K562 (cell line): Measurements from ENCODE around the gene CNTN2. TPM values are rescaled to one million over a fixed set of nuclear protein-coding genes. Genes with fewer than 3 reads are reported as not detected.

Experiments
- ATAC-seq: fragments of 200-7000 bp; cut with Tn5 transposase; 3 replicates; pipeline ENCODE4 v1.9.1; 2020; ENCODE audit warnings: moderate library complexity
- BruUV-seq: library from RNA; stranded (reverse); fragments of 400-500 nt; replicated peaks from 2 replicates; lab custom pipeline; 2021; lab: Mats Ljungman, UMichigan
- CTCF ChIA-PET: fragments of 300-600 bp; formaldehyde crosslinking; extraction: SDS; loops from one replicate; lab custom pipeline; 2021; ENCODE audit warnings: low intra/inter-chr PET ratio; lab: Yijun Ruan, JAX
- POLR2A ChIA-PET: fragments of 300-600, 350-650 bp; sonication (Branson Sonifier 250); formaldehyde crosslinking; extraction: SDS; loops from one replicate; lab custom pipeline; 2021; ENCODE audit warnings: antibody characterized with exemption, inconsistent platforms; lab: Yijun Ruan, JAX
- DNase-seq, 4 experiments: peaks; one replicate each; pipeline versions ENCODE4 v3.0.0 to v3.0.0-alpha.2; 2011 to 2018; ENCODE audit warnings: low spot score in 3 of 4, mixed read lengths in 3 of 4; ENCODE audit errors: extremely low read depth in 1 of 4
- FAIRE-seq: peaks from 2 replicates; lab custom pipeline; 2011; peaks lifted over from hg19 to GRCh38; lab: Jason Lieb, UNC
- H2AFZ ChIP-seq: 2 replicates; pipeline ENCODE4 v1.6.0; 2011; ENCODE audit warnings: low read depth, low read length, control low read depth, inconsistent platforms
- H3K27ac ChIP-seq: fragments of 200-600 bp; 3 replicates; pipeline ENCODE4 v1.8.0; 2011; ENCODE audit warnings: low read depth, mild to moderate bottlenecking, control low read depth, inconsistent platforms, low read length, moderate library complexity, mixed read lengths; ENCODE audit errors: extremely low read depth
- H3K27me3 ChIP-seq, 2 experiments: fragments of 300-600 bp in 1 of 2; 2 replicates in 1 of 2; 3 replicates in 1 of 2; pipeline versions ENCODE4 v1.6.0 to v1.8.0; 2011; ENCODE audit warnings: inconsistent platforms in 2 of 2, low read length in 2 of 2, mild to moderate bottlenecking in 1 of 2, mixed read lengths in 1 of 2, moderate library complexity in 1 of 2; ENCODE audit not compliant: control insufficient read depth in 2 of 2, insufficient read depth in 2 of 2
- H3K36me3 ChIP-seq: fragments of 300-600 bp; 3 replicates; pipeline ENCODE4 v1.8.0; 2011; ENCODE audit warnings: mild to moderate bottlenecking, low read length, inconsistent platforms; ENCODE audit not compliant: control insufficient read depth, insufficient read depth
- H3K4me1 ChIP-seq, 2 experiments: fragments of 200-600 bp in 1 of 2; replicated peaks in 1 of 2; 2 replicates in 1 of 2; 3 replicates in 1 of 2; pipeline versions ENCODE4 v1.5.1 to v1.8.0; 2011; ENCODE audit warnings: inconsistent platforms in 2 of 2, low read length in 2 of 2, mild to moderate bottlenecking in 1 of 2, mixed read lengths in 1 of 2, moderate library complexity in 1 of 2; ENCODE audit not compliant: control insufficient read depth in 2 of 2, insufficient read depth in 2 of 2
- H3K4me2 ChIP-seq: 2 replicates; pipeline ENCODE4 v1.6.1; 2011; ENCODE audit warnings: low read length, control low read depth, inconsistent platforms, mixed read lengths; ENCODE audit not compliant: insufficient read depth
- H3K4me3 ChIP-seq: fragments of 200-600 bp; sonication (generic), shearing (Covaris generic); 2 replicates; pipeline ENCODE4 v1.5.1; 2016; ENCODE audit warnings: control low read depth, inconsistent platforms
- H3K79me2 ChIP-seq: fragments of 200-600 bp; 3 replicates; pipeline ENCODE4 v1.8.0; 2011; ENCODE audit warnings: low read length, inconsistent platforms; ENCODE audit not compliant: control insufficient read depth, insufficient read depth
- H3K9ac ChIP-seq, 2 experiments: 2 replicates each; pipeline versions ENCODE4 v1.6.0 to v1.6.1; 2011; ENCODE audit warnings: low read depth in 2 of 2, low read length in 2 of 2, control low read depth in 1 of 2, inconsistent platforms in 1 of 2, mild to moderate bottlenecking in 1 of 2, mixed read lengths in 1 of 2; ENCODE audit not compliant: insufficient read depth in 1 of 2
- H3K9me1 ChIP-seq: one replicate; pipeline ENCODE4 v1.6.0; 2011; ENCODE audit warnings: inconsistent platforms, mild to moderate bottlenecking, low read length, moderate library complexity; ENCODE audit not compliant: control insufficient read depth, insufficient read depth
- H3K9me3 ChIP-seq: replicated peaks from 2 replicates; pipeline ENCODE4 v1.5.1; 2011; ENCODE audit warnings: low read depth, low read length, inconsistent platforms; ENCODE audit not compliant: control insufficient read depth, insufficient read depth
- H4K20me1 ChIP-seq: replicated peaks from 2 replicates; pipeline ENCODE4 v1.6.1; 2011; ENCODE audit warnings: low read length, inconsistent platforms, mixed read lengths; ENCODE audit not compliant: control insufficient read depth, insufficient read depth
- CEBPZ ChIP-seq: fragments of 150-350 bp; IDR thresholded peaks from 2 replicates; pipeline ENCODE4 v1.6.1; 2014; ENCODE audit warnings: low read depth, mild to moderate bottlenecking, low read length, borderline replicate concordance
- ELF1 ChIP-seq: fragments of 200-800 bp; sonication (Bioruptor generic); IDR thresholded peaks from 2 replicates; pipeline ENCODE4 v1.6.1; 2016; ENCODE audit warnings: missing genetic modification characterization, missing compliant biosample characterization
- MBD1 ChIP-seq: fragments of 250-450 bp; sonication (Bioruptor Pico); IDR thresholded peaks from 2 replicates; pipeline ENCODE4 v1.8.0; 2022; ENCODE audit warnings: inconsistent platforms
- PBX2 ChIP-seq, 2 experiments: IDR thresholded peaks in 1 of 2; conservative IDR thresholded peaks in 1 of 2; 2 replicates each; pipeline ENCODE4 v1.6.1; 2016; ENCODE audit warnings: low read depth in 2 of 2, mild to moderate bottlenecking in 1 of 2, missing compliant biosample characterization in 1 of 2, missing genetic modification characterization in 1 of 2, moderate library complexity in 1 of 2
- POLR3G ChIP-seq: IDR thresholded peaks from 2 replicates; pipeline ENCODE4 v1.6.1; 2011; ENCODE audit not compliant: insufficient read length, insufficient replicate concordance; ENCODE audit errors: extremely low read depth
- STAT6 ChIP-seq: sonication (generic); formaldehyde crosslinking; IDR thresholded peaks from 2 replicates; pipeline ENCODE4 v1.8.1; 2023; ENCODE audit warnings: mild to moderate bottlenecking, missing genetic modification reagents
- THAP12 ChIP-seq: fragments of 250-450 bp; sonication (Bioruptor Pico); IDR thresholded peaks from 2 replicates; pipeline ENCODE4 v1.9.0; 2021; ENCODE audit warnings: mild to moderate bottlenecking, inconsistent platforms
- WGBS: fragments of 100-300 bp; shearing (Covaris generic); methylation state at CpG from one replicate; pipeline ENCODE4 v1.1.6; 2016; ENCODE audit warnings: low coverage, mixed read lengths; ENCODE audit not compliant: insufficient coverage; ENCODE audit errors: missing lambda C conversion rate; 5-methylcytosine and 5-hydroxymethylcytosine counted together
- in situ Hi-C: fragments of 300-500 bp; cut with MboI; formaldehyde crosslinking; loops from 4 replicates; pipeline ENCODE4 v1.15.0; 2018; ENCODE audit warnings: inconsistent platforms, mixed read lengths
- intact Hi-C: fragments of 100-400 bp; cut with micrococcal nuclease; formaldehyde crosslinking; loops from 2 replicates; pipeline ENCODE4 v1.14.2; 2022
- polyA plus RNA-seq, 8 experiments: library from polyadenylated mRNA; depleted of rRNA in 4 of 8; stranded (reverse) in 5 of 8; unstranded in 3 of 8; fragments of >200 nt; fragmentation: Nextera tagmentation in 2 of 8; fragmentation: Illumina TruSeq in 1 of 8; extraction: Ambion mirVana in 2 of 8; extraction: Trizol in 1 of 8; gene quantifications; 2 replicates each; pipeline versions ENCODE4 v1.2.1 to v1.2.3, GENCODE V29; 2011 to 2014; ENCODE audit warnings: inconsistent platforms in 1 of 8, missing spikeins in 1 of 8
- total RNA-seq, 7 experiments: library from RNA; depleted of rRNA in 6 of 7; stranded (reverse); fragments of >200 nt in 6 of 7; fragmentation: Illumina TruSeq in 2 of 7; extraction: Trizol in 2 of 7; gene quantifications; 2 replicates each; pipeline versions ENCODE4 v1.2.1 to v1.2.3, GENCODE V29; 2011 to 2021; ENCODE audit warnings: low replicate concordance in 1 of 7

The CNTN2 gene
- total and polyA plus RNA-seq, 9 of the 15 experiments (the other 6 are each of a cell fraction or from before 2014, with no cell fraction given): not detected

- in situ Hi-C loops: loop anchor here (5.0 kb wide), 1 partner anchor 82 kb away; no protein-coding TSS in a partner anchor
- CTCF ChIA-PET: interaction anchor here (0.6 to 2.6 kb wide), 3 partner anchors 28 to 252 kb away, joined by 5 to 16 read pairs (median 9); no protein-coding TSS in a partner anchor
- no peak for DNase-seq
- Histone ChIP-seq H3K79me2 (no peaks in the 10 kb centered on the region), H3K9ac (no peak overlapping the region), H3K9me1 (no peaks in the 10 kb centered on the region), H3K36me3 (no peaks in the 10 kb centered on the region), H4K20me1 (peaks cover 23% of the 10 kb centered on the region), H3K27ac (no peak overlapping the region), H3K27me3 (peaks cover 44 to 74% of the 10 kb centered on the region in 2 experiments), H2AFZ (no peak overlapping the region), H3K9me3 (no peaks in the 10 kb centered on the region), H3K4me3 (no peak overlapping the region), H3K4me2 (no peak overlapping the region), H3K4me1 (peaks cover 0 to 12% of the 10 kb centered on the region in 2 experiments; a peak in 2 of 5 replicates)
- no TSS peak for BruUV-seq
- no peak for ATAC-seq
- POLR2A ChIA-PET: no interaction called here
- WGBS: 0% methylated on average over 5 of the region's 6 CpGs
- intact Hi-C loops: loop anchor here (10.0 kb wide), 1 partner anchor 255 kb away; no protein-coding TSS in a partner anchor
- FAIRE-seq: no peak
- TF ChIP-seq MBD1 (CRISPR knock-in tag): no peak
- TF ChIP-seq PBX2 (CRISPR knock-in tag; IDR thresholded peaks at IDR 0.05; ENCODE audit: low read depth): no peak
- TF ChIP-seq PBX2 (tag; conservative IDR thresholded peaks at IDR 0.05; ENCODE audit: low read depth): no peak
- no peak for TF ChIP-seq ELF1
- no peak for TF ChIP-seq POLR3G
- TF ChIP-seq STAT6 (CRISPR knock-in tag): no peak
- no peak for TF ChIP-seq CEBPZ
- TF ChIP-seq THAP12 (CRISPR knock-in tag): no peak
Measured at GRCh38 chr1:205059660-205060059, 16.6 kb downstream of the CNTN2 start.
